Upper lobe of left lung (tissue), 4 donors: Measurements from ENCODE around the gene PDZD2.

Experiments
- CTCF ChIP-seq, 6 experiments: fragments of 450-650 bp in 4 of 6; fragments of 200-600 bp in 2 of 6; sonication (generic) in 2 of 6; IDR thresholded peaks; one replicate each; pipeline ENCODE4 v1.5.1; 2016 to 2019; ENCODE audit warnings: antibody characterized with exemption in 6 of 6
- EP300 ChIP-seq, 4 donors: sonication (generic); formaldehyde crosslinking; IDR thresholded peaks; one replicate each; pipeline ENCODE4 v1.5.1; 2017; ENCODE audit warnings: antibody characterized with exemption in 4 of 4, control low read depth in 2 of 4
- POLR2A ChIP-seq, 4 donors: fragments of 450-650 bp; IDR thresholded peaks; one replicate each; pipeline ENCODE4 v1.5.1; 2016 to 2017; ENCODE audit warnings: antibody characterized with exemption in 4 of 4, mild to moderate bottlenecking in 2 of 4
- POLR2AphosphoS5 ChIP-seq, 2 donors: sonication (generic); formaldehyde crosslinking; IDR thresholded peaks; one replicate each; pipeline ENCODE4 v1.5.1; 2017; ENCODE audit warnings: antibody characterized with exemption in 2 of 2

- no peak for TF ChIP-seq POLR2A (IDR thresholded peaks at IDR 0.05)
- no peak for TF ChIP-seq CTCF (IDR thresholded peaks at IDR 0.05)
- no peak for TF ChIP-seq EP300 (IDR thresholded peaks at IDR 0.05)
- no peak for TF ChIP-seq POLR2AphosphoS5 (IDR thresholded peaks at IDR 0.05)
These were observed 429.6 kb downstream of the PDZD2 start for GRCh38 chr5:32068561-32068960.
